Activated CD4-positive, alpha-beta T cell treated with anti-CD3 and anti-CD28 coated beads, Interleukin-2, Interleukin-4, amounts not matched to agents 100 ng/mL and 50 ng/mL, durations not matched to agents 16 hours and 8 hours (primary cell): ENCODE results near the gene VWF.

Source experiments
- DNase-seq: peaks from one replicate; pipeline ENCODE4 v3.0.0-alpha.2; 2020; ENCODE audit warnings: low spot score

The VWF gene

GRCh38 chr12:6076776-6077691 is 47.4 kb downstream of the VWF start:
- DNase-seq = no peak

GRCh38 chr12:6076346-6076745 is 48.1 kb downstream of the VWF start:
- DNase-seq = no peak

GRCh38 chr12:6074979-6075585 is 49.4 kb downstream of the VWF start:
- DNase-seq = peak; percentile 15

GRCh38 chr12:6074427-6074826 is 50.0 kb downstream of the VWF start:
- peak; percentile 7 for DNase-seq

- DNase-seq = no peak
These were observed 51.0 kb downstream of the VWF start for GRCh38 chr12:6073426-6073825.

- no peak for DNase-seq
These were observed 52.1 kb downstream of the VWF start for GRCh38 chr12:6072302-6072752.

GRCh38 chr12:6071589-6071988 is 52.9 kb downstream of the VWF start:
- DNase-seq = no peak

GRCh38 chr12:6070472-6071257 is 53.8 kb downstream of the VWF start:
- DNase-seq = no peak

GRCh38 chr12:6069437-6070093 is 54.9 kb downstream of the VWF start:
- DNase-seq = peak; percentile 15

GRCh38 chr12:6068227-6068626 is 56.2 kb downstream of the VWF start:
- DNase-seq = no peak

GRCh38 chr12:6067152-6067916 is 57.1 kb downstream of the VWF start:
- DNase-seq = no peak

GRCh38 chr12:6066651-6067050 is 57.8 kb downstream of the VWF start:
- no peak for DNase-seq

GRCh38 chr12:6065863-6066199 is 58.6 kb downstream of the VWF start:
- no peak for DNase-seq

GRCh38 chr12:6065131-6065862 is 59.2 kb downstream of the VWF start:
- DNase-seq = no peak

GRCh38 chr12:6062757-6063735 is 61.4 kb downstream of the VWF start:
- DNase-seq = peak; percentile 39

GRCh38 chr12:6062395-6062756 is 62.1 kb downstream of the VWF start:
- no peak for DNase-seq

GRCh38 chr12:6061660-6062059 is 62.8 kb downstream of the VWF start:
- DNase-seq = no peak

- no peak for DNase-seq
These were observed 64.5 kb downstream of the VWF start for GRCh38 chr12:6059860-6060565.

GRCh38 chr12:6059221-6059620 is 65.2 kb downstream of the VWF start:
- DNase-seq = no peak
